ENCODE results near the gene NVL. TPM values are rescaled to one million over a fixed set of nuclear protein-coding genes. Genes with fewer than 3 reads are reported as not detected.

The NVL gene
- total RNA-seq, 1 donor from 2014 or later = 46.7 TPM

- TF ChIP-seq, protein P1, sequence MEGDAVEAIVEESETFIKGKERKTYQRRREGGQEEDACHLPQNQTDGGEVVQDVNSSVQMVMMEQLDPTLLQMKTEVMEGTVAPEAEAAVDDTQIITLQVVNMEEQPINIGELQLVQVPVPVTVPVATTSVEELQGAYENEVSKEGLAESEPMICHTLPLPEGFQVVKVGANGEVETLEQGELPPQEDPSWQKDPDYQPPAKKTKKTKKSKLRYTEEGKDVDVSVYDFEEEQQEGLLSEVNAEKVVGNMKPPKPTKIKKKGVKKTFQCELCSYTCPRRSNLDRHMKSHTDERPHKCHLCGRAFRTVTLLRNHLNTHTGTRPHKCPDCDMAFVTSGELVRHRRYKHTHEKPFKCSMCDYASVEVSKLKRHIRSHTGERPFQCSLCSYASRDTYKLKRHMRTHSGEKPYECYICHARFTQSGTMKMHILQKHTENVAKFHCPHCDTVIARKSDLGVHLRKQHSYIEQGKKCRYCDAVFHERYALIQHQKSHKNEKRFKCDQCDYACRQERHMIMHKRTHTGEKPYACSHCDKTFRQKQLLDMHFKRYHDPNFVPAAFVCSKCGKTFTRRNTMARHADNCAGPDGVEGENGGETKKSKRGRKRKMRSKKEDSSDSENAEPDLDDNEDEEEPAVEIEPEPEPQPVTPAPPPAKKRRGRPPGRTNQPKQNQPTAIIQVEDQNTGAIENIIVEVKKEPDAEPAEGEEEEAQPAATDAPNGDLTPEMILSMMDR (conservative IDR thresholded peaks at IDR 0.05) = no peak
- H3K9me3 Mint-ChIP-seq = no peaks in the 10 kb centered on the region
- peaks cover 18% of the 10 kb centered on the region for H3K36me3 Mint-ChIP-seq
- H3K4me3 Mint-ChIP-seq = no peak overlapping the region
- DNase-seq (ENCODE audit: extremely low spot score, unreplicated experiment) = no peak
- no peaks in the 10 kb centered on the region for H3K27me3 Mint-ChIP-seq
- H3K4me1 Mint-ChIP-seq (ENCODE audit: unreplicated experiment) = peaks cover 19% of the 10 kb centered on the region
- H3K27ac Mint-ChIP-seq = no peak overlapping the region
Observed at GRCh38 chr1:224264321-224264720, 65.7 kb downstream of the NVL start.

GRCh38 chr1:224262373-224263054, 67.5 kb downstream of the NVL start:
- no peaks in the 10 kb centered on the region for H3K9me3 Mint-ChIP-seq
- TF ChIP-seq, protein P1 (conservative IDR thresholded peaks at IDR 0.05) = no peak
- peaks cover 27% of the 10 kb centered on the region for H3K36me3 Mint-ChIP-seq
- H3K27me3 Mint-ChIP-seq = no peaks in the 10 kb centered on the region
- peak overlapping the region; percentile 13 for H3K27ac Mint-ChIP-seq
- DNase-seq (ENCODE audit: extremely low spot score, unreplicated experiment) = no peak
- H3K4me3 Mint-ChIP-seq = no peak overlapping the region
- H3K4me1 Mint-ChIP-seq (ENCODE audit: unreplicated experiment) = peaks cover 19% of the 10 kb centered on the region

DNA sequence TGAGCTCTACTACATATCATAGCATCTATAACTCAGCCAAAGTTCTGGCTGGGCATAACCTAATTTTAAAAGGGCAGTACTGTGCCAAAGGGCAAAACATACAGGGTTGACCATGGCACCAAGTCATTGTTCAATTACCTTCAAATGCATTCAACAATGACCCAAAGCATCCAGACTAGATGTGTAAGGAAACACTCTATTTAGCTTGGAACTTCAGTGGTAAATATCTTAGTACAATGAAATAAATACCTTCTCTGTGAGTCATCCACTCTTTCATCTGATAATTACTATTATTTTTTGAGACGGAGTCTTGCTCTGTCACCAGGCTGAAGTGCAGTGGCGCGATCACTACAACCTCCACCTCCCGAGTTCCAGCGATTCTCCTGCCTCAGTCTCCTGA, 70.0 kb downstream of the NVL start:
- no peaks in the 10 kb centered on the region for H3K9me3 Mint-ChIP-seq
- TF ChIP-seq, protein P1 (conservative IDR thresholded peaks at IDR 0.05) = no peak
- no peak for DNase-seq (ENCODE audit: extremely low spot score, unreplicated experiment)
- no peak overlapping the region for H3K27ac Mint-ChIP-seq
- H3K36me3 Mint-ChIP-seq = peaks cover 34% of the 10 kb centered on the region
- H3K27me3 Mint-ChIP-seq = no peaks in the 10 kb centered on the region
- H3K4me1 Mint-ChIP-seq (ENCODE audit: unreplicated experiment) = peaks cover 7% of the 10 kb centered on the region
- no peak overlapping the region for H3K4me3 Mint-ChIP-seq

DNA sequence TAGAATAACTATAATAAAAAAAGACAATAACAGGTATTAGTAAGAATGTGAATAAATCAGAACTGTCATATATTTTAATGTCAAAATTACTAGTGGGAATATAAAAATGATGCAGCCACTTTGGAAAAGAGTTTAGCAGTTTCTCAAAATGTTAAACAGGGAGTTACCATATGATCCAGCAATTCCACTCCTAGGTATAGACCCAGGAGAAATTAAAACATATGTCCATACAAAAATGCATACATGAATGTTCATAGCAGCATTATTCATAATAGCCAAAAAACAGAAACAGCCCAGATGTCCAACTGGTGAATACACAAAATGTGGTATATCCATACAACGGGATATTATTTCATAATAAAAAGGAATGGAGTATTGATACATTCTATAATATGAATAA, 71.6 kb downstream of the NVL start:
- Mint-ChIP-seq H3K36me3 (peaks cover 30% of the 10 kb centered on the region), H3K4me1 (ENCODE audit: unreplicated experiment) (peaks cover 7% of the 10 kb centered on the region), H3K27me3 (no peaks in the 10 kb centered on the region), H3K9me3 (no peaks in the 10 kb centered on the region), H3K4me3 (no peak overlapping the region), H3K27ac (no peak overlapping the region)
- no peak for DNase-seq (ENCODE audit: extremely low spot score, unreplicated experiment)
- TF ChIP-seq, protein P1 (conservative IDR thresholded peaks at IDR 0.05) = no peak

- TF ChIP-seq, protein P1 (conservative IDR thresholded peaks at IDR 0.05) = no peak
- H3K4me3 Mint-ChIP-seq = no peak overlapping the region
- no peaks in the 10 kb centered on the region for H3K27me3 Mint-ChIP-seq
- no peak overlapping the region for H3K27ac Mint-ChIP-seq
- peaks cover 7% of the 10 kb centered on the region for H3K4me1 Mint-ChIP-seq (ENCODE audit: unreplicated experiment)
- no peaks in the 10 kb centered on the region for H3K9me3 Mint-ChIP-seq
- no peak for DNase-seq (ENCODE audit: extremely low spot score, unreplicated experiment)
- peaks cover 29% of the 10 kb centered on the region for H3K36me3 Mint-ChIP-seq
Observed at GRCh38 chr1:224256640-224257039, 73.3 kb downstream of the NVL start.
